Measurements from ENCODE around the gene AOPEP. TPM values are rescaled to one million over a fixed set of nuclear protein-coding genes. Genes with fewer than 3 reads are reported as not detected.

The AOPEP gene
- total RNA-seq, 1 experiment from 2014 or later, result 15.0 TPM

DNA sequence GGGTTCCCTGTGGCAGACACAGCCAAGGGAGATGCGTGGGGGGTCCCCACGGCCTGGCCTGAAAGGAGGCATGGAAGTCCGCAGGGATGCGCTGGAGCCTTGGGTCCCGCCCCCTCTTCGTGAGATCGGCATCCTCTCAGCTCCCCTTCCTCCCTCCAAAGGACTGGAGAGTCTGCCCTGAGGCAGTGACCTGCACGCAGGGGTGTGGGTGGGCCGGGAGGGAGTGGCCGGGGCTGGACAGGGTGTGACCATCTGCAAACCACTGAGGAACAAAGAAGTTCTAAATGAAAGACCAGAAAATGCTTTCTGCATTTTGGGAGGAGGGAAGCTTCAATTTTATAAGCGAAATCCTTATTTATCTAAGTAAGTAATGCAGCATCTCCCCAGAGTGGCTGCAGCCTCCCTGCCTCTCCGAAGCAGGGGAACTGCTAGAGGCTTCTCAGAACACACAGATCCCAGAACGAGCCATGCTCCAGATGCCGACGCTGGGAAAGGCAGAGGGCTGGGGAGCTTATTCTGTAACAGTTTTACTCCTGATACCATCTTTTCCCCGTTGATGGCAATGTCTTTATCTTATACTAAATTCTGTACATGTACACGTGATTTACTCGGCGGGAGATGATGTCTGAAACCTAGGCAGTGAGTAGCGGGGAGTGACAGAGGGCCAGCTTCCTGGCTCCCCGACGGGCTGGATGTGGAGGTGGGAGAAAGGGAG is 369.3 kb downstream of the AOPEP start:
- no CpG with 5 or more reads among the region's 22 CpGs for WGBS (ENCODE audit: extremely low coverage, insufficient read length, low lambda C conversion rate)
- Histone ChIP-seq H3K9ac (ENCODE audit: extremely low read depth, insufficient read length, low read length) (no peak overlapping the region), H3K18ac (ENCODE audit: insufficient read length, low read depth, low read length) (no peak overlapping the region), H2AFZ (ENCODE audit: low read length) (no peak overlapping the region), H2BK120ac (ENCODE audit: low read depth, low read length, poor library complexity, severe bottlenecking) (no peak overlapping the region), H3K4ac (ENCODE audit: low read depth, low read length) (no peak overlapping the region), H2BK5ac (ENCODE audit: insufficient read length, low read length) (no peak overlapping the region), H3K79me1 (ENCODE audit: insufficient read depth, low read depth, low read length, poor library complexity, severe bottlenecking) (no peaks in the 10 kb centered on the region), H2AK5ac (ENCODE audit: insufficient read length, low read length) (no peak overlapping the region), H3K79me2 (ENCODE audit: insufficient read depth, low read length) (no peaks in the 10 kb centered on the region), H3T11ph (ENCODE audit: low read length) (no peak overlapping the region), H4K8ac (replicated peaks; ENCODE audit: insufficient read length, low read depth, low read length) (no peak overlapping the region), H3K27me3 (ENCODE audit: insufficient read depth, low read length) (no peaks in the 10 kb centered on the region), H2BK12ac (ENCODE audit: insufficient read length, low read depth, low read length) (no peak overlapping the region), H3K9me3 (ENCODE audit: control insufficient read depth, low read depth, low read length) (no peaks in the 10 kb centered on the region), H3K23ac (ENCODE audit: insufficient read length, low read depth, low read length) (no peak overlapping the region), H4K20me1 (ENCODE audit: control insufficient read depth, insufficient read depth, insufficient read length) (no peaks in the 10 kb centered on the region), H4K91ac (ENCODE audit: insufficient read length, low read depth, low read length) (no peak overlapping the region), H4K5ac (ENCODE audit: insufficient read length, low read depth, low read length) (no peak overlapping the region), H3K27ac (ENCODE audit: insufficient read length, low read depth, low read length) (no peak overlapping the region), H3K56ac (ENCODE audit: insufficient read length, low read depth, low read length) (no peak overlapping the region), H3K4me1 (ENCODE audit: insufficient read depth, low read length) (no peaks in the 10 kb centered on the region; the same call in 1 of the 2 replicates), H3K4me2 (ENCODE audit: insufficient read depth, insufficient read length, low read length) (no peak overlapping the region), H3K23me2 (ENCODE audit: insufficient read length, low read depth, low read length, poor library complexity, severe bottlenecking) (no peaks in the 10 kb centered on the region), H2BK20ac (ENCODE audit: low read depth, low read length, poor library complexity, severe bottlenecking) (no peak overlapping the region), H3K14ac (ENCODE audit: insufficient read depth, low read length) (no peak overlapping the region), H2BK15ac (ENCODE audit: low read depth, low read length) (no peak overlapping the region)
- Mint-ChIP-seq H3K27ac (no peak overlapping the region), H3K27me3 (ENCODE audit: low read depth) (no peaks in the 10 kb centered on the region; the same call in 1 of the 2 replicates), H3K36me3 (ENCODE audit: insufficient read depth in 1 of 3, low read depth in 3 of 3) (peaks cover 0 to 3% (median 2%) of the 10 kb centered on the region in 3 experiments; a peak in 2 of 7 replicates), H3K4me3 (no peak overlapping the region), H3K4me1 (peaks cover 29 to 40% of the 10 kb centered on the region in 2 experiments), H3K9me3 (no peaks in the 10 kb centered on the region)
- TF ChIP-seq, protein P1, sequence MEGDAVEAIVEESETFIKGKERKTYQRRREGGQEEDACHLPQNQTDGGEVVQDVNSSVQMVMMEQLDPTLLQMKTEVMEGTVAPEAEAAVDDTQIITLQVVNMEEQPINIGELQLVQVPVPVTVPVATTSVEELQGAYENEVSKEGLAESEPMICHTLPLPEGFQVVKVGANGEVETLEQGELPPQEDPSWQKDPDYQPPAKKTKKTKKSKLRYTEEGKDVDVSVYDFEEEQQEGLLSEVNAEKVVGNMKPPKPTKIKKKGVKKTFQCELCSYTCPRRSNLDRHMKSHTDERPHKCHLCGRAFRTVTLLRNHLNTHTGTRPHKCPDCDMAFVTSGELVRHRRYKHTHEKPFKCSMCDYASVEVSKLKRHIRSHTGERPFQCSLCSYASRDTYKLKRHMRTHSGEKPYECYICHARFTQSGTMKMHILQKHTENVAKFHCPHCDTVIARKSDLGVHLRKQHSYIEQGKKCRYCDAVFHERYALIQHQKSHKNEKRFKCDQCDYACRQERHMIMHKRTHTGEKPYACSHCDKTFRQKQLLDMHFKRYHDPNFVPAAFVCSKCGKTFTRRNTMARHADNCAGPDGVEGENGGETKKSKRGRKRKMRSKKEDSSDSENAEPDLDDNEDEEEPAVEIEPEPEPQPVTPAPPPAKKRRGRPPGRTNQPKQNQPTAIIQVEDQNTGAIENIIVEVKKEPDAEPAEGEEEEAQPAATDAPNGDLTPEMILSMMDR (conservative IDR thresholded peaks at IDR 0.05), result no peak
- DNase-seq, result no peak
